ENCODE results near the gene ENTPD8. TPM values are rescaled to one million over a fixed set of nuclear protein-coding genes. Genes with fewer than 3 reads are reported as not detected.

Gene ENTPD8
- total and polyA plus RNA-seq, 2 donors (not counting 3 experiments of a cell fraction or from before 2014, with no cell fraction given): 0.44 to 0.51 TPM

- H3K4me1 ChIP-seq (ENCODE audit: control insufficient read depth, extremely low read depth, insufficient read depth, low read length): peaks cover 6% of the 10 kb centered on the region
- ChIA-PET POLR2A (no interaction called here), CTCF (interaction anchor here (0.6 to 0.9 kb wide), 2 partner anchors 20 to 63 kb away, joined by 3 to 6 read pairs; partner anchors contain the start of genes EXD3 and NOXA1)
- H3K27ac ChIP-seq (ENCODE audit: insufficient read depth, low read depth, low read length): no peak overlapping the region
- H3K4me3 ChIP-seq (replicated peaks in 1 of 3; ENCODE audit: insufficient read depth in 1 of 3, low read depth in 1 of 3, low read length in 3 of 3): no peak overlapping the region
- BruUV-seq (replicated peaks): no TSS peak
- FAIRE-seq: no peak
- dilution Hi-C loops (cut with MboI; ENCODE audit: extremely low pct_ligation_motif_present, low sequenced_read_pairs) (no loop called here), intact Hi-C loops (cut with micrococcal nuclease) (no loop called here)
- H3K9ac ChIP-seq (replicated peaks; ENCODE audit: extremely low read depth, insufficient read depth, low read length): no peak overlapping the region
- no peaks in the 10 kb centered on the region for H4K20me1 ChIP-seq (replicated peaks; ENCODE audit: control insufficient read depth, extremely low read depth, insufficient read depth, low read length)
- TF ChIP-seq JUN (IDR thresholded peaks at IDR 0.05; ENCODE audit: borderline replicate concordance, insufficient read depth, insufficient read length, low read depth): no peak
- no peak for TF ChIP-seq MYC (IDR thresholded peaks at IDR 0.05; ENCODE audit: low read depth, low read length)
- TF ChIP-seq, protein P1, sequence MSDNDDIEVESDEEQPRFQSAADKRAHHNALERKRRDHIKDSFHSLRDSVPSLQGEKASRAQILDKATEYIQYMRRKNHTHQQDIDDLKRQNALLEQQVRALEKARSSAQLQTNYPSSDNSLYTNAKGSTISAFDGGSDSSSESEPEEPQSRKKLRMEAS (IDR thresholded peaks at IDR 0.05; ENCODE audit: insufficient read depth, insufficient read length): no peak
- no peak for TF ChIP-seq CTCF (IDR thresholded peaks at IDR 0.05; ENCODE audit: extremely low read depth in 1 of 2, insufficient read depth in 1 of 2, low read depth in 1 of 2, low read length in 2 of 2)
- TF ChIP-seq FOS (IDR thresholded peaks at IDR 0.05; ENCODE audit: borderline replicate concordance, insufficient read depth, low read length): no peak
- TF ChIP-seq GATA2 (IDR thresholded peaks at IDR 0.05; ENCODE audit: insufficient read depth, insufficient read length, low read depth, low read length): no peak
- no peak for TF ChIP-seq EZH2 (IDR thresholded peaks at IDR 0.05; ENCODE audit: borderline replicate concordance, low read depth, low read length, severe bottlenecking)
- TF ChIP-seq POLR2AphosphoS5 (IDR thresholded peaks at IDR 0.05; ENCODE audit: insufficient read depth, low read depth, low read length): no peak
- no peak for TF ChIP-seq POLR2A (IDR thresholded peaks at IDR 0.05; ENCODE audit: low read depth, low read length)
- H3K9me1 ChIP-seq (replicated peaks; ENCODE audit: control insufficient read depth, extremely low read depth, insufficient read depth, low read length): no peaks in the 10 kb centered on the region
- no peaks in the 10 kb centered on the region for H3K9me3 ChIP-seq (replicated peaks; ENCODE audit: control insufficient read depth, insufficient read depth, low read length)
- DNase-seq (ENCODE audit: low read depth, low spot score): no peak
- H3K27me3 ChIP-seq (ENCODE audit: control insufficient read depth in 2 of 2, insufficient read depth in 2 of 2, low read length in 2 of 2): no peaks in the 10 kb centered on the region
- no peak overlapping the region for H3K4me2 ChIP-seq (ENCODE audit: insufficient read depth, low read length)
- no peak overlapping the region for H2AFZ ChIP-seq (ENCODE audit: low read depth, low read length)
- no peaks in the 10 kb centered on the region for H3K36me3 ChIP-seq (ENCODE audit: control insufficient read depth in 2 of 2, extremely low read depth in 1 of 2, insufficient read depth in 2 of 2, low read length in 2 of 2)
- no peaks in the 10 kb centered on the region for H3K79me2 ChIP-seq (ENCODE audit: control insufficient read depth, insufficient read depth, low read length)
Observed at GRCh38 chr9:137486141-137486490, 45.0 kb upstream of the ENTPD8 start.

All from endothelial cell of umbilical vein (primary cell).